ENCODE data around the gene RAB27A. TPM values are rescaled to one million over a fixed set of nuclear protein-coding genes. Genes with fewer than 3 reads are reported as not detected.

RAB27A gene
- total and polyA plus RNA-seq, 8 donors, result 6.4 to 26.5 (median 14.8) TPM

GRCh38 chr15:55267401-55268175 lies 22.0 kb downstream of the RAB27A start:
- peak overlapping the region in 1 of 4 donors; percentile 17 for H3K27ac ChIP-seq
- peaks cover 0 to 9% (median 4%) of the 10 kb centered on the region in 3 donors for H3K4me1 ChIP-seq

DNA sequence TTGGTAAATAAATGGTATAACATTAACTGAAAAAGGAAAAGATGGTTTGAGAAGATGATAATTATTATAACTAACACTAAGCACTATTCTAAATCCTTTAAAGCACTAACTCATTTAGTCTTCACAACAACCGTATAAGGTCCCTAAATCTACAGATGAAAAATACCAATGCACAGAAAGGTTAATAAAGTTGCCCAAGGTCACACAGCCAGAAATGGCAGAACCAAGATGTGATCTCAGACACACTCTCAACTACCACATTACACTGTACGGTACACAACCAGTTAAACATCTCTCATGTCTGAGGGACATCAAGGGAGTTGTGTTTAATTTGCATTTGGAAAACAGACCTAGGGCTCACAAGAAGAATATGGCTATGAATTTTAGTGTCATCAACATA lies 23.1 kb downstream of the RAB27A start:
- no peak for FAIRE-seq

More at GRCh38 chr15:55267401-55268175, 22.0 kb downstream of the RAB27A start:
- Histone ChIP-seq H3K27me3 (no peaks in the 10 kb centered on the region), H3K4me3 (no peak overlapping the region), H3K36me3 (no peaks in the 10 kb centered on the region), H3K9me3 (no peaks in the 10 kb centered on the region)
- intact Hi-C loops (cut with DNase I), result no loop called here
- TF ChIP-seq, protein P1, sequence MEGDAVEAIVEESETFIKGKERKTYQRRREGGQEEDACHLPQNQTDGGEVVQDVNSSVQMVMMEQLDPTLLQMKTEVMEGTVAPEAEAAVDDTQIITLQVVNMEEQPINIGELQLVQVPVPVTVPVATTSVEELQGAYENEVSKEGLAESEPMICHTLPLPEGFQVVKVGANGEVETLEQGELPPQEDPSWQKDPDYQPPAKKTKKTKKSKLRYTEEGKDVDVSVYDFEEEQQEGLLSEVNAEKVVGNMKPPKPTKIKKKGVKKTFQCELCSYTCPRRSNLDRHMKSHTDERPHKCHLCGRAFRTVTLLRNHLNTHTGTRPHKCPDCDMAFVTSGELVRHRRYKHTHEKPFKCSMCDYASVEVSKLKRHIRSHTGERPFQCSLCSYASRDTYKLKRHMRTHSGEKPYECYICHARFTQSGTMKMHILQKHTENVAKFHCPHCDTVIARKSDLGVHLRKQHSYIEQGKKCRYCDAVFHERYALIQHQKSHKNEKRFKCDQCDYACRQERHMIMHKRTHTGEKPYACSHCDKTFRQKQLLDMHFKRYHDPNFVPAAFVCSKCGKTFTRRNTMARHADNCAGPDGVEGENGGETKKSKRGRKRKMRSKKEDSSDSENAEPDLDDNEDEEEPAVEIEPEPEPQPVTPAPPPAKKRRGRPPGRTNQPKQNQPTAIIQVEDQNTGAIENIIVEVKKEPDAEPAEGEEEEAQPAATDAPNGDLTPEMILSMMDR (IDR thresholded peaks at IDR 0.05), result no peak
- ATAC-seq, result peak in 3 of 4 donors; percentile 56 to 82 (median 80)
- peak in 1 of 6 donors; percentile 45 for DNase-seq
- FAIRE-seq, result no peak
- WGBS, 2 donors, result 82 to 86% methylated on average over 10 of the region's 10 CpGs

GRCh38 chr15:55260562-55261131 lies 29.0 kb downstream of the RAB27A start:
- ATAC-seq (no peak), FAIRE-seq (no peak), DNase-seq (no peak)
- no peak overlapping the region for H3K4me3 ChIP-seq
- no peaks in the 10 kb centered on the region for H3K36me3 ChIP-seq
- no peaks in the 10 kb centered on the region for H3K27me3 ChIP-seq
- no peaks in the 10 kb centered on the region for H3K4me1 ChIP-seq
- 72 to 76% methylated on average over 3 of the region's 3 CpGs for WGBS, 2 donors
- TF ChIP-seq, protein P1 (IDR thresholded peaks at IDR 0.05), result no peak
- H3K27ac ChIP-seq, result no peak overlapping the region
- no peaks in the 10 kb centered on the region for H3K9me3 ChIP-seq
- intact Hi-C loops (cut with DNase I), result no loop called here

More for the DNA sequence above, 23.1 kb downstream of the RAB27A start:
- intact Hi-C loops (cut with DNase I), result no loop called here
- H3K4me1 ChIP-seq, result peaks cover 0 to 9% (median 4%) of the 10 kb centered on the region in 3 donors
- H3K9me3 ChIP-seq, result no peaks in the 10 kb centered on the region
- H3K27me3 ChIP-seq, result no peaks in the 10 kb centered on the region
- DNase-seq (no peak), ATAC-seq (no peak)
- TF ChIP-seq, protein P1 (IDR thresholded peaks at IDR 0.05), result no peak
- H3K27ac ChIP-seq, result no peak overlapping the region
- no peak overlapping the region for H3K4me3 ChIP-seq
- no peaks in the 10 kb centered on the region for H3K36me3 ChIP-seq
- WGBS, 2 donors, result 89 to 91% methylated on average over 2 of the region's 2 CpGs

- whole genome bisulfite sequencing, 2 donors, result 98 to 100% methylated on average over 5 of the region's 5 CpGs
- H3K4me3 ChIP-seq, result no peak overlapping the region
- no peak for FAIRE-seq
- H3K36me3 ChIP-seq, result no peaks in the 10 kb centered on the region
- H3K27ac ChIP-seq, result no peak overlapping the region
- intact Hi-C loops (cut with DNase I), result no loop called here
- no peak for ATAC-seq
- no peaks in the 10 kb centered on the region for H3K9me3 ChIP-seq
- TF ChIP-seq, protein P1 (IDR thresholded peaks at IDR 0.05), result no peak
- no peaks in the 10 kb centered on the region for H3K4me1 ChIP-seq
- H3K27me3 ChIP-seq, result no peaks in the 10 kb centered on the region
- no peak for DNase-seq
Measured at GRCh38 chr15:55257938-55258337, 31.7 kb downstream of the RAB27A start.
